Measurements from ENCODE around the gene MAD1L1. TPM values are rescaled to one million over a fixed set of nuclear protein-coding genes. Genes with fewer than 3 reads are reported as not detected.

MAD1L1 gene
- total RNA-seq, 1 donor from 2014 or later, result 32.7 TPM

DNA sequence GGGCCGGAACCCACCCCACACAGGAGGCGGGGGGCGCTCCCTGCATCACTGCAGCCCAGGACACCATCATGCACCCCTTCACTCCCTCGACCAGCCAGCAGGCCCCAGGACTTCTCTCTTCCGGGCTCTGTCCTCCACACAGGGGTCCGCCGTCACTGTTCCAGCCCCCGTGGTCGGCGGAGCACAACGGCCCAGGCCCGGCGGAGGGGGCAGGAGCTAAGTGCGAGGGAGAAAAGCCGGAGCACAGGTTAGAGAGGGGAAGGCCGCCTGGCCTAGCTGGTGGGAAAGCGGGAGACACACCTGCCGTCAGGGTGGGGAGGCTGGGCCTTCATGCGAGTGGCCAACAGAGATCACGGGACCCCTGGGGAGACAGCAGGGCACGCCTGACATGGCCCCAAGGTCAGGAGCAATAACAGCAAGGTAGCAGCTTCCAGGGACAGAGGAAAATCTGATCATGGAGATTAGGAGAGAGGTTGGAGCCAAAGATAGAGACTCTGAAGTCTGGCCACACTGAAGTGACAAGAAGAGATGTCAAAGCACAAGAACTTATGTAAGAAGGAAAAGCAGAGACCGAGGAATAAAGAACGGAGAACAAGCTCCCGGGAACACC is 151.1 kb downstream of the MAD1L1 start:
- no peaks in the 10 kb centered on the region for H3K9me3 Mint-ChIP-seq (ENCODE audit: unreplicated experiment)
- H3K27me3 Mint-ChIP-seq (ENCODE audit: unreplicated experiment), result no peaks in the 10 kb centered on the region
- no peak overlapping the region for H3K4me3 Mint-ChIP-seq (ENCODE audit: unreplicated experiment)
- H3K4me1 Mint-ChIP-seq (ENCODE audit: unreplicated experiment), result no peaks in the 10 kb centered on the region
- peaks cover 3% of the 10 kb centered on the region for H3K36me3 Mint-ChIP-seq (ENCODE audit: unreplicated experiment)
- DNase-seq (ENCODE audit: extremely low spot score, unreplicated experiment), result no peak
- no peak overlapping the region for H3K27ac Mint-ChIP-seq (ENCODE audit: unreplicated experiment)
- TF ChIP-seq CTCF (IDR thresholded peaks at IDR 0.05), result no peak

- no peak for TF ChIP-seq CTCF (IDR thresholded peaks at IDR 0.05)
- no peaks in the 10 kb centered on the region for H3K27me3 Mint-ChIP-seq (ENCODE audit: unreplicated experiment)
- H3K4me1 Mint-ChIP-seq (ENCODE audit: unreplicated experiment), result no peaks in the 10 kb centered on the region
- peaks cover 7% of the 10 kb centered on the region for H3K36me3 Mint-ChIP-seq (ENCODE audit: unreplicated experiment)
- H3K9me3 Mint-ChIP-seq (ENCODE audit: unreplicated experiment), result no peaks in the 10 kb centered on the region
- no peak for DNase-seq (ENCODE audit: extremely low spot score, unreplicated experiment)
- no peak overlapping the region for H3K4me3 Mint-ChIP-seq (ENCODE audit: unreplicated experiment)
- H3K27ac Mint-ChIP-seq (ENCODE audit: unreplicated experiment), result no peak overlapping the region
Measured at GRCh38 chr7:2080477-2080876, 152.3 kb downstream of the MAD1L1 start.

DNA sequence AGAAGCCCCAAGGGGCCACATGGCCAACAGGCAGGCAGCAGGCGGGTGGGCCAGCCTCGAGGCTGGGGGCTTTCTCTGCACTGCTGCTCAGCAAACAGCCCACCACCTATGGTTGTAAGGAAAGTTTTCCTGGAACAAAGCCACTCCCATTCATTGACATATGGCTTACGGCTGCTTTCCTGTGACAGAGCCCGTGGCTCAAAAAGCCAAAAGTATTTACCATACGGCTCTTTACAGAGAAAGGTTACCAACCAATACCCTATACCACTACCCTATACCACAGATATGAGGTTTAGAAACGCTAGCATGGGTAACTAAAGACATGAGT is 152.7 kb downstream of the MAD1L1 start:
- H3K27me3 Mint-ChIP-seq (ENCODE audit: unreplicated experiment), result no peaks in the 10 kb centered on the region
- no peak for TF ChIP-seq CTCF (IDR thresholded peaks at IDR 0.05)
- H3K9me3 Mint-ChIP-seq (ENCODE audit: unreplicated experiment), result no peaks in the 10 kb centered on the region
- no peak for DNase-seq (ENCODE audit: extremely low spot score, unreplicated experiment)
- no peak overlapping the region for H3K27ac Mint-ChIP-seq (ENCODE audit: unreplicated experiment)
- H3K36me3 Mint-ChIP-seq (ENCODE audit: unreplicated experiment), result peaks cover 7% of the 10 kb centered on the region
- no peak overlapping the region for H3K4me3 Mint-ChIP-seq (ENCODE audit: unreplicated experiment)
- H3K4me1 Mint-ChIP-seq (ENCODE audit: unreplicated experiment), result no peaks in the 10 kb centered on the region

DNA sequence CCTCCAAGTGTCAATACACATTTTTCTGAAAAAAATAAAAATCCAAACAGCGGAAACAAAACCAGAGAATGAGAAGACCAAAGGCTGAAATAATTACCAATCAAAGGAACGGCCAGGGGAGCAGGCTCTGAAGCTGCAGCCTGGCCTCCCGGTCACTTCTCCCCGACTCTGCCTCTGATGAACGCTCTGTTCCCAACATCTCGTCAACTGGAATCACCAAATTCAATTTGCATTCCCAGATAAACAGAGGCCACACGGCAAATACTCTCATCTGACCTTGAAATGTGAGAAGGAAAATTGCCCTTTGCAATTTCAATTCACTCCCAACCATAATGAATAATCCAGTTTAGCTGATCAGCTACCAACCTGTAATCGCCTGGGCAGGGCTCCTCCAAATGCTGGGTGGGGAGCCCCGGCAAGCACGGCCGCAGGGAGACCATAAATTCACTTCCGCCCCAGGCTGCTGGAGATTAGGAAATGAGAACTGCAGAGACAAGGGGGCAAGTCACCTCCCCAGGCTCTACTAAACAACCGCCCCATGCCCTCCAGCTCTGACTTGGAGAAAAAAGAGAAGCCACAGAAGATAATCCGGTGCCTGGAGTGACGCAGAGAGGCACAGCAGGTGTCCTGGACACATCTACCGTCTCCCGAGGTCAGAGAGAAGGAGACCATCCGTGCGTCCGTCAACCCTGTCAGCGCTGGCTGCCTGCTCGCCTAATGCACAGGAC is 153.2 kb downstream of the MAD1L1 start:
- H3K9me3 Mint-ChIP-seq (ENCODE audit: unreplicated experiment), result no peaks in the 10 kb centered on the region
- no peak overlapping the region for H3K4me3 Mint-ChIP-seq (ENCODE audit: unreplicated experiment)
- H3K4me1 Mint-ChIP-seq (ENCODE audit: unreplicated experiment), result no peaks in the 10 kb centered on the region
- no peak for TF ChIP-seq CTCF (IDR thresholded peaks at IDR 0.05)
- no peak overlapping the region for H3K27ac Mint-ChIP-seq (ENCODE audit: unreplicated experiment)
- H3K27me3 Mint-ChIP-seq (ENCODE audit: unreplicated experiment), result no peaks in the 10 kb centered on the region
- H3K36me3 Mint-ChIP-seq (ENCODE audit: unreplicated experiment), result peaks cover 6% of the 10 kb centered on the region
- DNase-seq (ENCODE audit: extremely low spot score, unreplicated experiment), result no peak

DNA sequence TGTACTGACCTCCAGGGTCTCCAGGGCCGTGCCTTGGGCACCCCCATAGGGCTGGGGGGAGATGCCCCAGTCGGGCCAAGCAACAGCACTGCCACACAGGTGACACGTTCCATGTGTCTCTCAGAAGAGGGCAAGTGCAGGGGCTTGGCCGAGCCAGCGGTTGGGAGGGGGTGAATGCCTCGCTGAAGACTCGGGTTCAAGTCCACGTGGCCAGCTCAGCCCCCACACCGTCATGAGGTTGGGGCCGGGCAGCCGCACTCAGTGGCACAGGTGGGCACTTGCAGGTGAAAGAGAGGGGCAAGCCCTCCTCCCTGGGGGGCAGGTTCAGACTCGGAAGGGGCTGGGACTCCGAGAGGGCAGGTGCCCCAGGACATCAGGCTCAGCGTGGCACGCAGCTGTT is 153.8 kb downstream of the MAD1L1 start:
- no peaks in the 10 kb centered on the region for H3K27me3 Mint-ChIP-seq (ENCODE audit: unreplicated experiment)
- DNase-seq (ENCODE audit: extremely low spot score, unreplicated experiment), result no peak
- H3K4me1 Mint-ChIP-seq (ENCODE audit: unreplicated experiment), result no peaks in the 10 kb centered on the region
- H3K36me3 Mint-ChIP-seq (ENCODE audit: unreplicated experiment), result peaks cover 6% of the 10 kb centered on the region
- H3K9me3 Mint-ChIP-seq (ENCODE audit: unreplicated experiment), result no peaks in the 10 kb centered on the region
- no peak overlapping the region for H3K27ac Mint-ChIP-seq (ENCODE audit: unreplicated experiment)
- TF ChIP-seq CTCF (IDR thresholded peaks at IDR 0.05), result no peak
- H3K4me3 Mint-ChIP-seq (ENCODE audit: unreplicated experiment), result no peak overlapping the region

Measured in osteocyte (in vitro differentiated cells).